Effector CD8-positive, alpha-beta T cell (primary cell): ENCODE results near the gene NUP214.
"Not testable (repeated sequence)": the region's sequence is repeated elsewhere in the genome, so short reads cannot be mapped to it uniquely, and the experiment has no call there.

ENCODE experiments used
- DNase-seq: peaks from one replicate; lab custom pipeline; 2025; lab: John Stamatoyannopoulos, UW

Gene NUP214

GRCh38 chr9:131259432-131259898 is 134.1 kb downstream of the NUP214 start:
- no peak for DNase-seq

- DNase-seq, result no peak
Observed at GRCh38 chr9:131259916-131260597, 134.7 kb downstream of the NUP214 start.

- DNase-seq, result no peak
Observed at GRCh38 chr9:131260751-131261452, 135.5 kb downstream of the NUP214 start.

- no peak for DNase-seq
Observed at GRCh38 chr9:131262327-131263032, 137.1 kb downstream of the NUP214 start.

GRCh38 chr9:131263033-131263343 is 137.6 kb downstream of the NUP214 start:
- not testable (repeated sequence) for DNase-seq

- DNase-seq, result no peak
Observed at GRCh38 chr9:131263701-131264100, 138.3 kb downstream of the NUP214 start.

GRCh38 chr9:131264231-131264630 is 138.8 kb downstream of the NUP214 start:
- peak; percentile 41 for DNase-seq

- DNase-seq, result no peak
Observed at GRCh38 chr9:131266266-131267229, 141.2 kb downstream of the NUP214 start.

GRCh38 chr9:131270171-131271015 is 145.0 kb downstream of the NUP214 start:
- DNase-seq, result peak; percentile 37

GRCh38 chr9:131271016-131271273 is 145.6 kb downstream of the NUP214 start:
- DNase-seq, result not testable (repeated sequence)

GRCh38 chr9:131271506-131271931 is 146.1 kb downstream of the NUP214 start:
- DNase-seq, result no peak

- DNase-seq, result no peak
Observed at GRCh38 chr9:131272212-131272611, 146.8 kb downstream of the NUP214 start.

- no peak for DNase-seq
Observed at GRCh38 chr9:131273146-131273855, 147.9 kb downstream of the NUP214 start.

GRCh38 chr9:131273856-131274673 is 148.7 kb downstream of the NUP214 start:
- DNase-seq, result no peak

- DNase-seq, result no peak
Observed at GRCh38 chr9:131274674-131275331, 149.4 kb downstream of the NUP214 start.

GRCh38 chr9:131275332-131276093 is 150.1 kb downstream of the NUP214 start:
- no peak for DNase-seq

- no peak for DNase-seq
Observed at GRCh38 chr9:131276094-131276888, 150.9 kb downstream of the NUP214 start, which contains the start of gene FAM78A. FAM78A (minus strand) TSS chr9:131276510; CDS start chr9:131276179, 331 bp downstream.
